Chondrocyte (in vitro differentiated cells): ENCODE data around the gene CTR9. TPM values are rescaled to one million over a fixed set of nuclear protein-coding genes. Genes with fewer than 3 reads are reported as not detected.
A peak's percentile ranks its signal among the peaks of the same experiment; 100 is the strongest.

ENCODE experiments used
- DNase-seq: peaks from one replicate; pipeline ENCODE4 v3.0.0; 2021; ENCODE audit warnings: mixed read lengths, low spot score
- H3K27ac Mint-ChIP-seq: one replicate; pipeline ENCODE4 v1.8.0; 2021; ENCODE audit warnings: mild to moderate bottlenecking, moderate library complexity, mixed read lengths; ENCODE audit not compliant: unreplicated experiment
- H3K27me3 Mint-ChIP-seq: 2 replicates; pipeline ENCODE4 v1.8.0; 2021; ENCODE audit warnings: low read depth, mixed read lengths
- H3K36me3 Mint-ChIP-seq: 2 replicates; pipeline ENCODE4 v1.8.0; 2021; ENCODE audit warnings: low read depth, mixed read lengths
- H3K4me1 Mint-ChIP-seq: 2 replicates; pipeline ENCODE4 v1.8.0; 2021; ENCODE audit warnings: low read depth, mild to moderate bottlenecking, mixed read lengths
- H3K4me3 Mint-ChIP-seq: one replicate; pipeline ENCODE4 v1.8.0; 2021; ENCODE audit warnings: mild to moderate bottlenecking, moderate library complexity, mixed read lengths; ENCODE audit not compliant: unreplicated experiment
- H3K9me3 Mint-ChIP-seq: 2 replicates; pipeline ENCODE4 v1.8.0; 2021; ENCODE audit warnings: low read depth, mixed read lengths
- total RNA-seq: library from RNA; stranded (reverse); gene quantifications from 3 replicates; pipeline ENCODE4 v1.2.1, GENCODE V29; 2021
- TF ChIP-seq, protein P1 (sequence below): fragments of 200-600 bp; sonication (generic); IDR thresholded peaks from 2 replicates; pipeline ENCODE4 v1.5.0; 2021; ENCODE audit warnings: antibody characterized with exemption, mild to moderate bottlenecking, moderate library complexity

Gene CTR9
- total RNA-seq, 1 donor from 2014 or later = 24.7 TPM

GRCh38 chr11:10798330-10798928, 47.4 kb downstream of the CTR9 start:
- H3K4me1 Mint-ChIP-seq = peaks cover 17% of the 10 kb centered on the region
- H3K36me3 Mint-ChIP-seq = peaks cover 51% of the 10 kb centered on the region
- H3K9me3 Mint-ChIP-seq = no peaks in the 10 kb centered on the region
- TF ChIP-seq, protein P1, sequence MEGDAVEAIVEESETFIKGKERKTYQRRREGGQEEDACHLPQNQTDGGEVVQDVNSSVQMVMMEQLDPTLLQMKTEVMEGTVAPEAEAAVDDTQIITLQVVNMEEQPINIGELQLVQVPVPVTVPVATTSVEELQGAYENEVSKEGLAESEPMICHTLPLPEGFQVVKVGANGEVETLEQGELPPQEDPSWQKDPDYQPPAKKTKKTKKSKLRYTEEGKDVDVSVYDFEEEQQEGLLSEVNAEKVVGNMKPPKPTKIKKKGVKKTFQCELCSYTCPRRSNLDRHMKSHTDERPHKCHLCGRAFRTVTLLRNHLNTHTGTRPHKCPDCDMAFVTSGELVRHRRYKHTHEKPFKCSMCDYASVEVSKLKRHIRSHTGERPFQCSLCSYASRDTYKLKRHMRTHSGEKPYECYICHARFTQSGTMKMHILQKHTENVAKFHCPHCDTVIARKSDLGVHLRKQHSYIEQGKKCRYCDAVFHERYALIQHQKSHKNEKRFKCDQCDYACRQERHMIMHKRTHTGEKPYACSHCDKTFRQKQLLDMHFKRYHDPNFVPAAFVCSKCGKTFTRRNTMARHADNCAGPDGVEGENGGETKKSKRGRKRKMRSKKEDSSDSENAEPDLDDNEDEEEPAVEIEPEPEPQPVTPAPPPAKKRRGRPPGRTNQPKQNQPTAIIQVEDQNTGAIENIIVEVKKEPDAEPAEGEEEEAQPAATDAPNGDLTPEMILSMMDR = no peak
- no peak overlapping the region for H3K4me3 Mint-ChIP-seq
- no peak for DNase-seq
- no peak overlapping the region for H3K27ac Mint-ChIP-seq
- no peaks in the 10 kb centered on the region for H3K27me3 Mint-ChIP-seq

GRCh38 chr11:10800292-10800691, 49.2 kb downstream of the CTR9 start:
- Mint-ChIP-seq H3K4me3 (no peak overlapping the region), H3K27me3 (no peaks in the 10 kb centered on the region), H3K27ac (no peak overlapping the region), H3K36me3 (peaks cover 66% of the 10 kb centered on the region), H3K9me3 (no peaks in the 10 kb centered on the region), H3K4me1 (peaks cover 33% of the 10 kb centered on the region)
- DNase-seq = no peak
- TF ChIP-seq, protein P1 = no peak

GRCh38 chr11:10803676-10804075, 52.6 kb downstream of the CTR9 start:
- H3K4me1 Mint-ChIP-seq = peaks cover 51% of the 10 kb centered on the region
- no peak overlapping the region for H3K27ac Mint-ChIP-seq
- peak overlapping the region; percentile 13 for H3K4me3 Mint-ChIP-seq

DNA sequence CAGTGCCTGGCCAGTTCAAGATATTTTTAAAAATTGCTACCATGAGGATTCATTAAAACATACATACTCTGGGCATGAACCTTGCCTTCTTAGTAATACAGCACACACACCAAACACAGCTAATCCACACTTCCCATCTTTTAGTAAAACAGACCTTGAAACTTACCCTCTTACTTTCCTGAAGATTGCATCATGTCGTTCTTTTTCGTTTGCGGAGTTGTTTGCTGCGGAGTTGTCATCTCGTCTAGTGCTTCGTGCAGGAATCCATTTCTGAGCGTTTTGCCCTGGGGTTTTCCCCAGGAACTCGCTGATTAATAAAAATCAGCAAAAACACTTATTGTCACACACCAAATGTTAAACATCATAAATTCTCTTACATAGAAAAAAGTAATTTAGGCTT, 54.7 kb downstream of the CTR9 start:
- Mint-ChIP-seq H3K4me1 (peaks cover 59% of the 10 kb centered on the region), H3K27ac (peak overlapping the region; percentile 77), H3K36me3 (peaks cover 54% of the 10 kb centered on the region), H3K4me3 (peak overlapping the region; percentile 43), H3K9me3 (no peaks in the 10 kb centered on the region), H3K27me3 (no peaks in the 10 kb centered on the region)
- TF ChIP-seq, protein P1 = no peak
- DNase-seq = no peak

More at GRCh38 chr11:10803676-10804075, 52.6 kb downstream of the CTR9 start:
- peaks cover 72% of the 10 kb centered on the region for H3K36me3 Mint-ChIP-seq
- DNase-seq = no peak
- no peaks in the 10 kb centered on the region for H3K9me3 Mint-ChIP-seq
- TF ChIP-seq, protein P1 = no peak
- H3K27me3 Mint-ChIP-seq = no peaks in the 10 kb centered on the region

- TF ChIP-seq, protein P1 = no peak
- peak overlapping the region; percentile 92 for H3K4me3 Mint-ChIP-seq
- DNase-seq = no peak
- no peaks in the 10 kb centered on the region for H3K9me3 Mint-ChIP-seq
- peaks cover 59% of the 10 kb centered on the region for H3K4me1 Mint-ChIP-seq
- H3K27ac Mint-ChIP-seq = peak overlapping the region; percentile 45
- no peaks in the 10 kb centered on the region for H3K27me3 Mint-ChIP-seq
- peaks cover 50% of the 10 kb centered on the region for H3K36me3 Mint-ChIP-seq
Observed at GRCh38 chr11:10806206-10806605, 55.2 kb downstream of the CTR9 start.
